Thoracic aorta (tissue), 2 donors: ENCODE measurements around the gene CACNA2D3. TPM values are rescaled to one million over a fixed set of nuclear protein-coding genes. Genes with fewer than 3 reads are reported as not detected.

Source experiments
- ATAC-seq: fragments of 150-250 bp; one replicate; pipeline ENCODE4 v1.8.0; 2017; ENCODE audit warnings: low read depth; ENCODE audit not compliant: insufficient number of reproducible peaks, low FRiP score
- DNase-seq: peaks from one replicate; pipeline ENCODE4 v3.0.0-alpha.2; 2020; ENCODE audit warnings: low spot score
- H3K27ac ChIP-seq, 2 donors: fragments of 200-600 bp; sonication (generic); 1 replicate in 1 of 2; 2 replicates in 1 of 2; pipeline ENCODE4 v1.5.1; 2016; ENCODE audit warnings: mild to moderate bottlenecking in 2 of 2, moderate library complexity in 2 of 2
- H3K27me3 ChIP-seq: fragments of 200-600 bp; sonication (generic); replicated peaks from 2 replicates; pipeline ENCODE4 v1.6.0; 2016; ENCODE audit warnings: mild to moderate bottlenecking; ENCODE audit not compliant: insufficient read depth
- H3K36me3 ChIP-seq: fragments of 200-600 bp; sonication (generic); one replicate; pipeline ENCODE4 v1.5.1; 2016
- H3K4me1 ChIP-seq, 2 donors: fragments of 200-600 bp; sonication (generic); 1 replicate in 1 of 2; 2 replicates in 1 of 2; pipeline versions ENCODE4 v1.5.1 to v1.6.0; 2016; ENCODE audit warnings: low read depth in 2 of 2, mild to moderate bottlenecking in 1 of 2; ENCODE audit not compliant: control insufficient read depth in 1 of 2
- H3K4me3 ChIP-seq: fragments of 200-600 bp; sonication (generic); 2 replicates; pipeline ENCODE4 v1.5.1; 2016; ENCODE audit warnings: mild to moderate bottlenecking
- H3K9me3 ChIP-seq: fragments of 200-600 bp; sonication (generic); 2 replicates; pipeline ENCODE4 v1.5.1; 2016
- CTCF ChIP-seq: fragments of 200-600 bp; sonication (generic); IDR thresholded peaks from one replicate; pipeline ENCODE4 v1.5.1; 2019; ENCODE audit warnings: antibody characterized with exemption
- total RNA-seq, 2 donors: library from RNA; depleted of rRNA; stranded (reverse); fragments of >200 nt; gene quantifications; one replicate each; pipeline versions ENCODE4 v1.1.0 to v1.2.3, GENCODE V29; 2016

CACNA2D3 gene
- total RNA-seq, 2 donors from 2014 or later: 3.2 to 4.0 TPM

GRCh38 chr3:54570008-54570407 lies 447.7 kb downstream of the CACNA2D3 start:
- no peak for DNase-seq
- no peaks in the 10 kb centered on the region for H3K4me1 ChIP-seq

GRCh38 chr3:54572197-54572895 lies 450.0 kb downstream of the CACNA2D3 start:
- no peaks in the 10 kb centered on the region for H3K36me3 ChIP-seq
- DNase-seq: no peak
- no peak for TF ChIP-seq CTCF
- no peaks in the 10 kb centered on the region for H3K9me3 ChIP-seq
- H3K27ac ChIP-seq: no peak overlapping the region
- no peaks in the 10 kb centered on the region for H3K27me3 ChIP-seq
- H3K4me3 ChIP-seq: no peak overlapping the region
- no peaks in the 10 kb centered on the region for H3K4me1 ChIP-seq
- ATAC-seq: no peak

More at GRCh38 chr3:54570008-54570407, 447.7 kb downstream of the CACNA2D3 start:
- TF ChIP-seq CTCF: no peak
- no peak for ATAC-seq
- Histone ChIP-seq H3K27ac (no peak overlapping the region), H3K27me3 (no peaks in the 10 kb centered on the region), H3K9me3 (no peaks in the 10 kb centered on the region), H3K36me3 (no peaks in the 10 kb centered on the region), H3K4me3 (no peak overlapping the region)

- no peak overlapping the region for H3K27ac ChIP-seq
- H3K9me3 ChIP-seq: no peaks in the 10 kb centered on the region
- ATAC-seq (no peak), DNase-seq (no peak)
- H3K27me3 ChIP-seq: no peaks in the 10 kb centered on the region
- no peaks in the 10 kb centered on the region for H3K36me3 ChIP-seq
- no peak for TF ChIP-seq CTCF
- H3K4me1 ChIP-seq: no peaks in the 10 kb centered on the region
- no peak overlapping the region for H3K4me3 ChIP-seq
Observed at GRCh38 chr3:54573858-54574257, 451.5 kb downstream of the CACNA2D3 start.

GRCh38 chr3:54574906-54575617 lies 452.7 kb downstream of the CACNA2D3 start:
- Histone ChIP-seq H3K9me3 (no peaks in the 10 kb centered on the region), H3K36me3 (no peaks in the 10 kb centered on the region), H3K4me1 (no peaks in the 10 kb centered on the region), H3K27me3 (no peaks in the 10 kb centered on the region), H3K27ac (no peak overlapping the region), H3K4me3 (no peak overlapping the region)
- TF ChIP-seq CTCF: no peak
- no peak for ATAC-seq
- DNase-seq: no peak

GRCh38 chr3:54575618-54575960 lies 453.2 kb downstream of the CACNA2D3 start:
- Histone ChIP-seq H3K4me3 (no peak overlapping the region), H3K9me3 (no peaks in the 10 kb centered on the region), H3K27ac (no peak overlapping the region), H3K36me3 (no peaks in the 10 kb centered on the region), H3K27me3 (no peaks in the 10 kb centered on the region), H3K4me1 (no peaks in the 10 kb centered on the region)
- DNase-seq: no peak
- ATAC-seq: no peak
- TF ChIP-seq CTCF: no peak
